Measurements from ENCODE around the gene NQO2.

NQO2 gene

DNA sequence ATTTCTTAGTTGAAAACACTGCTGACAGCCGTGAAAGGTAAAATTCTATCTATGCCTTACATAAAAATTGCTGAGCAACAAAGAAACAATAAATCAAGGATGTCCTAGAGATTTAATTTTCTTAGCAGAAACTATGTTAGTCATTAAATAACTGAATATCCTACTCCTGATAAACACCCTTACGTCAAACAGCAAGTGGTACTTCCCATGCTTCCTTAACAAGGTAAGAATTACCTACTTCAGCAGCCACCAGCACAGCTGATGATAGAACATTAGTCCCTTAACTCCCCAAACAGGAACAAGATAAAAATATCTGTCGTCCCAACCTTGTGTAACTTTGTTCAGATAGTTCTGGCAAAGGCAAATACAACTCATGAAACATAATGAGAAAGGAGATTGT, 37.1 kb upstream of the NQO2 start:
- no peak for TF ChIP-seq GATA3 (IDR thresholded peaks at IDR 0.05; ENCODE audit: low read depth, low read length)
- no peak for TF ChIP-seq GATA2 (IDR thresholded peaks at IDR 0.05; ENCODE audit: low read depth, low read length)

DNA sequence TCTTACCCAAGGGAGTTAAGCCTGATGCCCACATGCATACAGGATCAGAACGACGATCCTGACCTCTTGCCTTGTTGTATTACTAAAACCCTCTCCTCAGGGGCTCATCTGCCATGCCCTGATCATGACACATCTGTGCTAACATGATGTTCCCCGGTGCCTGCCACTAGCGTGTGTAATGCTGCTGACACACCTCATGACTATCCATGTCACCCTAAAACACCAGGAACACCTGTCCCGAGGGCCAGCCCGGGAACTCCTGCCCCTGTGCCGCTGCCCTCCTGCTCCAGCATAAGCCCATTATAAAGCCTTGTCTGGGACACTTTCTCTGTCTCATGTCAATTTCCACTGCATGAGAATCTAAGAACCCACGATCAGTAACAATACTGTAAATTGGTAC, 35.9 kb upstream of the NQO2 start:
- TF ChIP-seq GATA2 (IDR thresholded peaks at IDR 0.05; ENCODE audit: low read depth, low read length) (no peak), GATA3 (IDR thresholded peaks at IDR 0.05; ENCODE audit: low read depth, low read length) (no peak)

DNA sequence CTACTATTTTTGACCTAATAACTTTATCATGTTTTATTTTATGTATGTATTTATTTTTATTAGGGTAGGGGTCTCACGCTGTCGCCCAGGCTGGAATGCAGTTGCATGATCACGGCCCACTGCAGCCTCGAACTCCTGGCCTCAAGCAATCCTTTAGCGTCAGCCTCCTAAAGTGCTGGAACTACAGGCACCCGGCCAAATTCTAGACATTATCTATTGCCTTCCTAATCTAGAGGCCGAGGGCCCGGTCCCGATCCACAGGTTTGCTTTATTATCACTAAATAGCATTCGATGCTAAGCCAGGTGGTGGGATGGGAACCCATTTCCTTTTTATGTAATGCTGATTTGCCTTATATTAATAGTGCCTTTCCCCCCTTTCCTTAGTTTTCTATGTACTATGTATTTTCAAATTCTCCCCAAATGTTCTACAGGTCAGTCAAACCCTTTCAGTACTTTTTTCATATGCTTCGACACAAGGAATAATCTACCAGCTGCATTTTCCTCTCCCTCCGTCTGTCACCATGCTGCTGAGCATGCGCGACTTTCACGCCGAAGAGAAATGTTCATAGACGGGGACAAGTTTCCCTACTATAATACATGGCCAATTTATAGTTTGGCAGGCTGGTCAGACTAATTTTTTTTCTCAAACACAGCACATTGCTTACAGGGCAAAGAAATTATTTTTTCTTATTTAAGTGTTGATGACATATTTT, 34.7 kb upstream of the NQO2 start:
- TF ChIP-seq GATA3 (IDR thresholded peaks at IDR 0.05; ENCODE audit: low read depth, low read length), result no peak
- TF ChIP-seq GATA2 (IDR thresholded peaks at IDR 0.05; ENCODE audit: low read depth, low read length), result no peak

DNA sequence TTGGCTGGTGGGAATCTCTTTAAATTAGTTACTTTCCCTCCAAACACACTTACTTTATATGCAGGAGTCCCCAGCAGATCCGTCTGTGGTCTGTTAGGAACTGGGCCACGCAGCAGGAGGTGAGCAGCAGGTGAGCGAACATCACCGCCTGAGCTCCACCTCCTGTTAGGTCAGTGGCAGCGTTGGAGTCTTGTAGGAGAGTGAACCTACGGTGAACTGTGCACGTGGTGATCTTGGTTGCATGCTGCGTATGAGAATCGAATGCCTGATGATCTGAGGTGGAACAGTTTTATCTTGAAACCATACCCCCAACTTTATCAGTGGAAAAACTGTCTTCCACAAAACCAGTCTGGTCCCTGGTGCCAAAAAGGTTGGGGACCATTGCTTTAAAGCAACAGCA, 33.3 kb upstream of the NQO2 start:
- TF ChIP-seq GATA2 (IDR thresholded peaks at IDR 0.05; ENCODE audit: low read depth, low read length) (no peak), GATA3 (IDR thresholded peaks at IDR 0.05; ENCODE audit: low read depth, low read length) (no peak)

DNA sequence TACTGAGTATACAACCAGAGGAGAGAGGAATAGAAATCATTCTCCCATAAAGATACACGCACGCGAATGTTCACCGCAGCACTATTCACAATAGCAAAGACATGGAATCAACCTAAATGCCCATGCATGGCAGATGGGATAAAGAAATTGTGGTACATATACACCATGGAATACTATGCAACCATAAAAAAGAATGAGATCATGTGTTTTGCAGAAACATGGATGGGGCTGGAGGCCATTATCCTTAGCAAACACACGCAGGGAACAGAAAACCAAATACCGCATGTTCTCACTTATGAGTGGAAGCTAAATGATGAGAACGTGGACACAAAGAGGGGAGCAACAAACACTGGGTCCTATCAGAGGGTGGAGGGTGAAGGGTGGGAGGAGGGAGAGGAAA, 31.8 kb upstream of the NQO2 start:
- TF ChIP-seq GATA3 (IDR thresholded peaks at IDR 0.05; ENCODE audit: low read depth, low read length) (no peak), GATA2 (IDR thresholded peaks at IDR 0.05; ENCODE audit: low read depth, low read length) (no peak)

DNA sequence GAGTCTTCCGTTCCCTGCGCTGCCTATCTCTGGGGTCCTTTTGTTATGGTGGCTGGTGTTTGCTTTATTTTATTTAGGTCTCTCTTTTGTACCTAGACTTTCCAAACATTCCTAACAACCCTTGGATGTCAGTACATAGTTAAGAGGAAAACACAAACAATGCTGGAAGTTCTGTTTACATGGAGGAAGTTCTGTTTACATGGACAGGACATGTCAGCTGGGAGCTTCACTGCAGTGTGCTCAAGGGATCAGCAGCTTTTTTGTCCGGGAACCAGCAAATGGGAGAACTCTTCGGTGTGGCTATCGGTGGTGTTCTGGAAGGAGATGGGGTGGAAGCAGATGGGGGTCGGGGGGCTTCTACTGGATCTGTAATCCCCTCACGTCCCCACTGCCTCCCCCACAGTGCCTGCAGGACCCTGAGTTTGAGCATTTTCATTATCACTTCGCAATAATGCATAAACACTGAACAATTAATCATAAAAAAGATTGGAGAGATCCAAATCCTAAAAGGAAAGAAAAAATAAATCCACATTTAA, 31.0 kb upstream of the NQO2 start:
- TF ChIP-seq GATA3 (IDR thresholded peaks at IDR 0.05; ENCODE audit: low read depth, low read length) (no peak), GATA2 (IDR thresholded peaks at IDR 0.05; ENCODE audit: low read depth, low read length) (no peak)

DNA sequence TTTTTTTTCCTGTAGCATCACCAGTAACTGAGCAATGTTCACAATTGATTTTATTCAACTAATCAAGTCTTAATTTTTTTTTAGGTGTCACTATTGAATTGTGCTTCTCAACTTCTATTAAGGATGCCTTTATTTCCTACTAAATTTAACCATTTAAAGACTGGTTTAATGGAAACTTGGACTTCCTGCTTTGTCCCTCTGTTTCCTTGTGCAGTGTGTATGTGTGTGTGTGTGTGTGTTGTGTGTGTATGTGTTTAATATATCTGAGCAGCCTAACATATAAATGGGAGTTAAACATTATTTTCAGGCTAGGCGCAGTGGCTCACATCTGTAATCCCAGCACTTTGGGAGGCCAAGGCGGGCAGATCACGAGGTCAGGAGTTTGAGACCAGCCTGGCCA, 30.1 kb upstream of the NQO2 start:
- TF ChIP-seq GATA2 (IDR thresholded peaks at IDR 0.05; ENCODE audit: low read depth, low read length) (no peak), GATA3 (IDR thresholded peaks at IDR 0.05; ENCODE audit: low read depth, low read length) (no peak)

DNA sequence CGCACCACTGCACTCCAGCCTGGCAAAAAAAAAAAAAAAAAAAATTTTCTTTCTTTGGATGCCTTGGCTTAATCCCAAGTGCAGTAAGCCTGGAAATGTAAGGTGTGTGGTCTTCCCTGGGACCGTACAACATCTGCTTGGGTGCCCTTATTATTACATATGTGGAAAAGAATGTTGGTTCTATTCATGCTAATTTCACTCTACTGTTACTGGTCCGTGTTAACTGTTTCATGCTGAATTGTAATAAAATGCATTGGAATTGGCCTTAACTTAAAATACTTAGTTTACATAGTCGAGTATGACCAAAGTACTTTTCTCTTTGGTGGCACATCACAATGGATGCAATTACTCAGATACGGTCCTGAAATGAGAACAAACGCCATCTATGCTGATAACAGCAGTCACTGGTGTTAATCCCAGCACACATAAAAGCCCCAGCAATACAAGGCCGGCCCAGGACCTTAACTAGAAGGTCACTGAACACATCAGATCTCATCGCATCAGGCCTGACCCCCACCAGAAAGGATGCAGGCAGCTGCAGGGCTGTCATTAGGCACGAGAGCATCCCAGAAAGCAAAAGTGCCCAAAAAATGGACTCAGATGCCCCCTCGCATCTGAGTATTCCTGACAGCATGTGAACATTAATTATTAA, 29.5 kb upstream of the NQO2 start:
- TF ChIP-seq GATA2 (IDR thresholded peaks at IDR 0.05; ENCODE audit: low read depth, low read length) (no peak), GATA3 (IDR thresholded peaks at IDR 0.05; ENCODE audit: low read depth, low read length) (no peak)

DNA sequence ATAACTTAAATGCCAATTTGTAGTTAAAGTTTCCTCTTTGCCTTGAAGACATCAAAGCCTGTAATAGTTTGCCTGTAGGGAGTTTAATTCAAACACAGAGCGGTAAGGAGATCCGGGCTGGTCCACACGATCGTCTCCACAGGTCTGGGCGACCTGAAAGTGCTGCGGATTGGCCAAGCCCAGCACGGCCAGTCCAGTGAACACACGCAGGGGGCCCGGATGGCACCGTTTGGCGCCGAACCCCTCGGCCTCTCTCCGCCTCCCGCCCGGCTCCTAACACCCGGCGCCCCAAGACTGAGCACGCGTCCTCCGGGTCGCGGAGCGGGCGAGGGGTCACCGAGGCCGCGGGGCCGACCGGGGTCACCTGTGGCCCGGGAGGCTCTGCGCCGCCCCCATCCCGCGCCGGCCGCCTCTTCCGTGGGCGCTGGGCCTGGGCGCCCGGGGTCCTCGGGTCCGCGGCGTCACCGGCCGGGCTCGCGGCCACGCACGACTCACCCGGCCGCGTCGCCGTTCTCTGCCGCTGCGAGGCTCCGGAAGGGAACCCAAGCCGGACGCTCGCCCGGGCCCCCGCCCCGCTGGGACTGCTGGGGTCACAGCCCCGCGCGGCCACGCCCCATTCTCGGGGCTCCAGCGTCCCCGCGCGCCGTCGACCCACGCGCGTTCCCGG, 28.8 kb upstream of the NQO2 start:
- TF ChIP-seq GATA3 (IDR thresholded peaks at IDR 0.05; ENCODE audit: low read depth, low read length) (no peak), GATA2 (IDR thresholded peaks at IDR 0.05; ENCODE audit: low read depth, low read length) (no peak)

DNA sequence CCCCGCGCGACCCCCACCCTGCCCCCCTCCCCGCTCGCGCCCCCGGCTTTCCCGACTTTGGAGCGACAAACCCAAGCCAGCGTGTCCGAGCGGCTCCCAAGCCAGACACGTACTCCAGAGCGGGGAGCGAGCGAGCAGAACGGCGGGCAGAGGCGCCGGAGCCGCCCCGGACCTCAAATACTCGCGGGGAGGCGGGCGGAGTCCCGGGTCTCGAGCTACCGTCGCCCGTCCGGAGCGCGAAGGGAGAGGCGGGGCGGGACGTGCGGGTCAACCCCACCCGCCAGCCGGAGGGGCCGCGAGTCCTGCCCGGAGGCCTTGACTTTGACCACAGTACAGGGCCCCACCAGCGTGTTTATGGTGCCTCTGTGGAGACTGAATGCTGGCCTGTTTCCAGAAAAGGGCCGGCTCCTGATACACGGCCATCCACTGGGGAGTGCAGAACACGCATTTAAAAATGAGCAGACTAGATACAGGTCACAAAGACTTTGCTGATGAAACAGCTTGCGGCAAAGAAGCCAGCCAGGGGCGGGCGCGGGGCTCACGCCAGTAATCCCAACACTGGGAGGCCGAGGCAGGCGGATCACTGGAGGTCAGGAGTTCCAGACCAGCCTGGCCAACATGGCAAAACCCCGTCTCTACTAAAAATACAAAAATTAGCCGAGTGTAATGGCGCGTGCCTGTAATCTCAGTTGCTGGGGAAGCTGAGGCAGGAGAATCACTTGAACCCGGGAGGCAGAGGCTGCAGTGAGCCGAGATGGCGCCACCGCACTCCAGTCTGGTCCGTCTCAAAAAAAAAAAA, 28.1 kb upstream of the NQO2 start, which contains the start of gene SERPINB6:
SERPINB6 (minus strand) TSS at position 148 of the 799 bp plus-strand sequence. CDS start 12,235 bp downstream, outside the sequence.
- TF ChIP-seq GATA3 (IDR thresholded peaks at IDR 0.05; ENCODE audit: low read depth, low read length) (no peak), GATA2 (IDR thresholded peaks at IDR 0.05; ENCODE audit: low read depth, low read length) (no peak)

DNA sequence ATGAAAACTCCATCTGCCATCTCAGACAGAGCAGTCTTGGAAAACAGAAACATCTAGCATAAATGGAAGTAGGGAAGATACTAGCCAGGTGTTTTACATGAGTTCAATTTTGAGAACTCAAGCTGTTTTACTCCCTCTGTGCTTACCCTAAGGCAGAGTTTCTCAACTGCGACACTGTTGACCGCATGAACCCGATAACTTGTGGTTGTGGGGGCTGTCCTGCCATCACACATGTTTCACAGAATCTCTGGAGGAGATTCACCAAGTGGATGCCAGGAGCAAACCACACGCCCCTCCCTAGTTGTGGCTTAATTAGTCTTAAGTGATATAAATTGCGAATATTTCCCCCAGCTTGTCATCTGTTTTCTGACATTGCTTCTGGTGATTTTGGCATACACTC, 26.0 kb upstream of the NQO2 start:
- TF ChIP-seq GATA2 (IDR thresholded peaks at IDR 0.05; ENCODE audit: low read depth, low read length) (no peak), GATA3 (IDR thresholded peaks at IDR 0.05; ENCODE audit: low read depth, low read length) (no peak)

DNA sequence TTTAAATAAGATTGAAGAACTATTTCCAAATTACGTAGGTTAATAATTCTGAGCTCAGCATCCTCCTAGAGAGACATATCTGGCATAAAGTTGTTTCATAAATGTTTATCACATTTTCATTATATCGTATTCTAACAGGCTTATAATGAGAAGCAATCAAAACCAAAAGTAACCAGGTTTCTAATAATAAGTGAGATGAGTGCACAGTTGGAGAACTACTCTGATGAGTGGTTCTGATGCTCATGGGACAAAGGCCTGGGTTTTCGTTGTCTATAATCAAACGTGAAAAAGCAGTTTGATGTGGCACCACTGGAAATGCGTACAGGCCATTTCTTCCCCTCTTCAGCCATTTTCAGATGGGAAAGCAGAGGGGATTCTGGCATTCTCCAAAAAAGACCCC, 23.6 kb upstream of the NQO2 start:
- no peak for TF ChIP-seq GATA3 (IDR thresholded peaks at IDR 0.05; ENCODE audit: low read depth, low read length)

DNA sequence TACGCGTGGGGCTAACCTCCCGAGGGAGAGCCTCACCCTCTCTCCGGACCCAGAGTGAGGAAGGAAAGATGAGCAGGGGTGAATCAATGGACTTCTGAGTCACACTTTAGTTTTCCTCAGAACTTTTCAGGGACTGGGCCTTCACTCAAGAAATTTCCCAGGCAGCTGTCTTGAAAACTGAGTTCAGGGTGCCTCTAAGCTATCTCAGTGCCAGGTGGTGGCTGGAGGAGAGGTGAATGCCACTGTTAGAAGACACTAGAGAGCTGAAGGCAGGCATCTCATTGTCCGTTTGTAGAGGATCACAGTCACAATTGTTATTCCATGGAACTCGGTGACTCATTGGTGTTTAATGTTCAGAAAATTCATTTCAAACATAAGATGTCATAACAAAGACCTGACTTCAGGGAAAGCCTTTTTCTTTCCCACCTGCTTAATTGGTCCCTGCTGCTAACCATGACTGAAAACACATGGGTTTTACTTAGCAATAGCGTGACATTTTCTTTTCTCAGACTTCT, 23.1 kb upstream of the NQO2 start:
- TF ChIP-seq GATA3 (IDR thresholded peaks at IDR 0.05; ENCODE audit: low read depth, low read length), result no peak
- no peak for TF ChIP-seq GATA2 (IDR thresholded peaks at IDR 0.05; ENCODE audit: low read depth, low read length)

DNA sequence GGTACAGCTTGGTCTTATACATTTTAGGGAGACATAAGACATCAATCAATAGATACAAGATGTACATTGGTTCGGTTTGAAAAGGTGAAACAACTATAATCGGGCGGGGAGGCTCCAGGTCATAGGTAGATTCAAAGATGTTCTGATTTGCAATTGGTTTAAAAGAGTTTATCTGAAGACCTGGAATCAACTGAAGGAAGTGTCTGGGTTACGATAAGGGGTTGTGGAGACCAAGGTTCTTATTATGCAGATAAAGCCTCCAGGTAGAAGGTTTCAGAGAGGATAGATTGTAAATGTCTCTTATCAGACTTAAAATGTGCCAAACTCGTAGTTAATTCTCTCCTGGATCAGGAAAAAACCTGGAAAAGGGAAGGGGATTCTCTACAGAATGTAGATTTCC, 22.4 kb upstream of the NQO2 start:
- TF ChIP-seq GATA2 (IDR thresholded peaks at IDR 0.05; ENCODE audit: low read depth, low read length), result no peak
- TF ChIP-seq GATA3 (IDR thresholded peaks at IDR 0.05; ENCODE audit: low read depth, low read length), result no peak

Data from SH-SY5Y (cell line).